ENCODE measurements around the gene SLC39A11. TPM values are rescaled to one million over a fixed set of nuclear protein-coding genes. Genes with fewer than 3 reads are reported as not detected.
"Not testable (repeated sequence)": the region's sequence is repeated elsewhere in the genome, so short reads cannot be mapped to it uniquely, and the experiment has no call there.

SLC39A11 gene
- total RNA-seq, 1 experiment from 2014 or later, result 56.1 TPM

DNA sequence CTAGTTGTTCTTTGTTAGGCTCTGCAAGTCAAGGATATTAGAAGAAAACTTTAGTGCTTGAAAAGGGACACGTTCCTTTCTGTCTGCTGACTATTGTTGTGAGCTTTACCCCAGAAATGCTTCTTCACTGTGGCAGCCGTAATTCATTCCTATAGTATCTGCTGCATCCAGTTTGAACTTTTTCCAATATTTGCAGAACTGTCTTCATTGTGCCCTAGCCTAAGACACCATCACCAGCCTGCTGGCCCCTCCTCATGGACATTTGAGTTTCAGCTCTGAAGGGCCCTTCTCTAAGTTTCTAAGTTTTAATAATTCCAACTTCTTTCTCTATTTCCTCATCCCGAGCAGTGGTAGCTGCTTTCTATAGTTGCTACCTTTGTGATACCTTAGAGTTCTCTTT lies 91.7 kb downstream of the SLC39A11 start:
- BruUV-seq (replicated peaks), result no TSS peak
- Histone ChIP-seq H3K27me3 (ENCODE audit: control insufficient read depth, insufficient read depth, low read length) (no peaks in the 10 kb centered on the region), H3K9me3 (ENCODE audit: control insufficient read depth, insufficient read depth, low read depth, low read length) (no peaks in the 10 kb centered on the region), H3K4me1 (ENCODE audit: control insufficient read depth, insufficient read depth, low read length) (0 out of 2 replicates have a peak, but pooled peaks cover 4% of the 10 kb centered on the region), H3K36me3 (ENCODE audit: control insufficient read depth, insufficient read depth, low read length) (no peaks in the 10 kb centered on the region), H3K27ac (ENCODE audit: low read length) (no peak overlapping the region), H3K4me3 (ENCODE audit: low read depth in 2 of 2, low read length in 2 of 2) (no peak overlapping the region)
- DNase-seq (ENCODE audit: low read depth, low spot score), result no peak
- no peak for TF ChIP-seq POLR2AphosphoS5 (IDR thresholded peaks at IDR 0.05; ENCODE audit: low read depth, low read length)
- TF ChIP-seq, protein P1, sequence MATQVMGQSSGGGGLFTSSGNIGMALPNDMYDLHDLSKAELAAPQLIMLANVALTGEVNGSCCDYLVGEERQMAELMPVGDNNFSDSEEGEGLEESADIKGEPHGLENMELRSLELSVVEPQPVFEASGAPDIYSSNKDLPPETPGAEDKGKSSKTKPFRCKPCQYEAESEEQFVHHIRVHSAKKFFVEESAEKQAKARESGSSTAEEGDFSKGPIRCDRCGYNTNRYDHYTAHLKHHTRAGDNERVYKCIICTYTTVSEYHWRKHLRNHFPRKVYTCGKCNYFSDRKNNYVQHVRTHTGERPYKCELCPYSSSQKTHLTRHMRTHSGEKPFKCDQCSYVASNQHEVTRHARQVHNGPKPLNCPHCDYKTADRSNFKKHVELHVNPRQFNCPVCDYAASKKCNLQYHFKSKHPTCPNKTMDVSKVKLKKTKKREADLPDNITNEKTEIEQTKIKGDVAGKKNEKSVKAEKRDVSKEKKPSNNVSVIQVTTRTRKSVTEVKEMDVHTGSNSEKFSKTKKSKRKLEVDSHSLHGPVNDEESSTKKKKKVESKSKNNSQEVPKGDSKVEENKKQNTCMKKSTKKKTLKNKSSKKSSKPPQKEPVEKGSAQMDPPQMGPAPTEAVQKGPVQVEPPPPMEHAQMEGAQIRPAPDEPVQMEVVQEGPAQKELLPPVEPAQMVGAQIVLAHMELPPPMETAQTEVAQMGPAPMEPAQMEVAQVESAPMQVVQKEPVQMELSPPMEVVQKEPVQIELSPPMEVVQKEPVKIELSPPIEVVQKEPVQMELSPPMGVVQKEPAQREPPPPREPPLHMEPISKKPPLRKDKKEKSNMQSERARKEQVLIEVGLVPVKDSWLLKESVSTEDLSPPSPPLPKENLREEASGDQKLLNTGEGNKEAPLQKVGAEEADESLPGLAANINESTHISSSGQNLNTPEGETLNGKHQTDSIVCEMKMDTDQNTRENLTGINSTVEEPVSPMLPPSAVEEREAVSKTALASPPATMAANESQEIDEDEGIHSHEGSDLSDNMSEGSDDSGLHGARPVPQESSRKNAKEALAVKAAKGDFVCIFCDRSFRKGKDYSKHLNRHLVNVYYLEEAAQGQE (IDR thresholded peaks at IDR 0.05; ENCODE audit: insufficient read depth in 1 of 2, low read depth in 2 of 2, low read length in 1 of 2), result no peak
- TF ChIP-seq, protein P2, sequence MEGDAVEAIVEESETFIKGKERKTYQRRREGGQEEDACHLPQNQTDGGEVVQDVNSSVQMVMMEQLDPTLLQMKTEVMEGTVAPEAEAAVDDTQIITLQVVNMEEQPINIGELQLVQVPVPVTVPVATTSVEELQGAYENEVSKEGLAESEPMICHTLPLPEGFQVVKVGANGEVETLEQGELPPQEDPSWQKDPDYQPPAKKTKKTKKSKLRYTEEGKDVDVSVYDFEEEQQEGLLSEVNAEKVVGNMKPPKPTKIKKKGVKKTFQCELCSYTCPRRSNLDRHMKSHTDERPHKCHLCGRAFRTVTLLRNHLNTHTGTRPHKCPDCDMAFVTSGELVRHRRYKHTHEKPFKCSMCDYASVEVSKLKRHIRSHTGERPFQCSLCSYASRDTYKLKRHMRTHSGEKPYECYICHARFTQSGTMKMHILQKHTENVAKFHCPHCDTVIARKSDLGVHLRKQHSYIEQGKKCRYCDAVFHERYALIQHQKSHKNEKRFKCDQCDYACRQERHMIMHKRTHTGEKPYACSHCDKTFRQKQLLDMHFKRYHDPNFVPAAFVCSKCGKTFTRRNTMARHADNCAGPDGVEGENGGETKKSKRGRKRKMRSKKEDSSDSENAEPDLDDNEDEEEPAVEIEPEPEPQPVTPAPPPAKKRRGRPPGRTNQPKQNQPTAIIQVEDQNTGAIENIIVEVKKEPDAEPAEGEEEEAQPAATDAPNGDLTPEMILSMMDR (IDR thresholded peaks at IDR 0.05), result no peak
- no peak for TF ChIP-seq SIN3A (IDR thresholded peaks at IDR 0.05; ENCODE audit: borderline replicate concordance, insufficient read depth, low read depth, low read length)
- TF ChIP-seq TCF7L2 (IDR thresholded peaks at IDR 0.05; ENCODE audit: low read depth, low read length), result no peak
- ATAC-seq, result no peak
- ChIA-PET POLR2A (interaction anchor here (0.8 kb wide), 1 partner anchor 15 kb away, joined by 12 read pairs; no protein-coding TSS in a partner anchor), CTCF (no interaction called here)
- in situ Hi-C loops (cut with HindIII; ENCODE audit: low pct_unique_long_range_greater_than_20kb, low sequenced_read_pairs) (no loop called here), intact Hi-C loops (cut with micrococcal nuclease; ENCODE audit: unreplicated experiment) (no loop called here)

DNA sequence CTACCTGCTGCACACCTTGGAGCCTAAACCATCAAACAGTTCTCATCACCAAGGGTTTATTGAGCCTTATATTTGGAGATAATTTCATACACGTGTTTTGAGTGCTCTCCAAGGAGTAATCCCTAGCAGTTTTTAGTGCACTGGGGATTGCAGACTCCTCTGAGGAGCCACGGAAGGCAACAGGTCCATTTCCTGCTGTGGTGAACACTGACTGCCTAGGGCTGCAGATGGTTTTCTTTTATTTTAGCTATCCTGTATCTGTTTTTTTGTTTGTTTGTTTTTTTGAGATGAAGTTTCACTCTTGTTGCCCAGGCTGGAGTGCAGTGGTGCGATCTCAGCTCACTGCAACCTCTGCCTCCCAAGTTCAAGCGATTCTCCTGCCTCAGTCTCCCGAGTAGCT lies 93.0 kb downstream of the SLC39A11 start:
- H3K27ac ChIP-seq (ENCODE audit: low read length); H3K36me3 ChIP-seq (ENCODE audit: control insufficient read depth, insufficient read depth, low read length); DNase-seq (ENCODE audit: low read depth, low spot score); H3K9me3 ChIP-seq (ENCODE audit: control insufficient read depth, insufficient read depth, low read depth, low read length); BruUV-seq (replicated peaks); ATAC-seq; CTCF ChIA-PET; in situ Hi-C loops (cut with HindIII; ENCODE audit: low pct_unique_long_range_greater_than_20kb, low sequenced_read_pairs); POLR2A ChIA-PET; H3K4me1 ChIP-seq (ENCODE audit: control insufficient read depth, insufficient read depth, low read length); H3K27me3 ChIP-seq (ENCODE audit: control insufficient read depth, insufficient read depth, low read length); H3K4me3 ChIP-seq (ENCODE audit: low read depth in 2 of 2, low read length in 2 of 2): not testable (repeated sequence)
- intact Hi-C loops (cut with micrococcal nuclease; ENCODE audit: unreplicated experiment), result loop anchor here (10.0 kb wide), 1 partner anchor 95 kb away; the partner anchor contains the start of gene SLC39A11

DNA sequence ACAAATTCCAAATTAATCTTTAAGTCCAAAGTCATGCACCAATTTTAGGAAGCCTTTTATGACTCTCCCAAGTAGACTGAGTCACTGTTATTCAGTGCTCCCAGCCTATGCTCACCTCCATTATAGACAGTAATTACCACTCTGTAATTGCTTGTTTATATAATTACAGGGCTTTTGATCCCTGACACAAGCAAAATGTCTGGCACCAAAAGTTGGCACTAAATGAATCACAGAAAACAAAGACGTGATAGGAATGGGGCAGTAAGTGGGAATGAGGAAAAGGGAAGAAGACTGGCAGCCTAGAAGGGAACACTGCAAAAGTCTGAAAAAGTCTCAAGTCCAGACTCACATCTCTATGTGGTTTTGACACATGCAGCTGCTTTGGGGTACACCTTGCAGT lies 94.1 kb downstream of the SLC39A11 start:
- ChIA-PET POLR2A (no interaction called here), CTCF (no interaction called here)
- no peaks in the 10 kb centered on the region for H3K9me3 ChIP-seq (ENCODE audit: control insufficient read depth, insufficient read depth, low read depth, low read length)
- no peaks in the 10 kb centered on the region for H3K36me3 ChIP-seq (ENCODE audit: control insufficient read depth, insufficient read depth, low read length)
- H3K4me1 ChIP-seq (ENCODE audit: control insufficient read depth, insufficient read depth, low read length), result 0 out of 2 replicates have a peak, but pooled peaks cover 4% of the 10 kb centered on the region
- no peak overlapping the region for H3K27ac ChIP-seq (ENCODE audit: low read length)
- ATAC-seq (no peak), DNase-seq (ENCODE audit: low read depth, low spot score) (no peak)
- no TSS peak for BruUV-seq (replicated peaks)
- intact Hi-C loops (cut with micrococcal nuclease; ENCODE audit: unreplicated experiment), result loop anchor here (10.0 kb wide), 1 partner anchor 96 kb away; the partner anchor contains the start of gene SLC39A11
- H3K27me3 ChIP-seq (ENCODE audit: control insufficient read depth, insufficient read depth, low read length), result no peaks in the 10 kb centered on the region
- in situ Hi-C loops (cut with HindIII; ENCODE audit: low pct_unique_long_range_greater_than_20kb, low sequenced_read_pairs), result no loop called here
- no peak for TF ChIP-seq POLR2AphosphoS5 (IDR thresholded peaks at IDR 0.05; ENCODE audit: low read depth, low read length)
- no peak overlapping the region for H3K4me3 ChIP-seq (ENCODE audit: low read depth in 2 of 2, low read length in 2 of 2)

Data from Panc1 (cell line).